Small intestine (tissue), 7 donors: ENCODE results near the gene DEXI. TPM values are rescaled to one million over a fixed set of nuclear protein-coding genes. Genes with fewer than 3 reads are reported as not detected.

Source experiments
- DNase-seq, 2 donors: peaks; one replicate each; pipeline versions ENCODE4 v3.0.0 to v3.0.0-alpha.2; 2013
- FAIRE-seq: peaks from 2 replicates; lab custom pipeline; 2012; peaks lifted over from hg19 to GRCh38; lab: Jason Lieb, UNC
- H3K27ac ChIP-seq, 3 donors: one replicate each; pipeline ENCODE4 v1.5.1; 2013; ENCODE audit warnings: low read length in 2 of 3, mild to moderate bottlenecking in 2 of 3, control low read depth in 1 of 3, inconsistent platforms in 1 of 3, low read depth in 1 of 3, moderate library complexity in 1 of 3
- H3K27me3 ChIP-seq, 3 donors: one replicate each; pipeline ENCODE4 v1.6.1; 2013; ENCODE audit warnings: low read length in 3 of 3, inconsistent platforms in 1 of 3; ENCODE audit not compliant: control insufficient read depth in 3 of 3, insufficient read depth in 3 of 3
- H3K36me3 ChIP-seq, 3 donors: one replicate each; pipeline ENCODE4 v1.6.1; 2013; ENCODE audit warnings: low read length in 3 of 3, inconsistent platforms in 1 of 3, low read depth in 1 of 3, mild to moderate bottlenecking in 1 of 3, moderate library complexity in 1 of 3; ENCODE audit not compliant: control insufficient read depth in 3 of 3, insufficient read depth in 2 of 3
- H3K4me1 ChIP-seq, 3 donors: one replicate each; pipeline ENCODE4 v1.6.1; 2013; ENCODE audit warnings: low read length in 2 of 3, inconsistent platforms in 1 of 3, low read depth in 1 of 3, mild to moderate bottlenecking in 1 of 3, moderate library complexity in 1 of 3; ENCODE audit not compliant: control insufficient read depth in 3 of 3, insufficient read depth in 2 of 3
- H3K4me3 ChIP-seq, 3 donors: one replicate each; pipeline ENCODE4 v1.5.1; 2013; ENCODE audit warnings: low read length in 3 of 3, control low read depth in 1 of 3, inconsistent platforms in 1 of 3, low read depth in 1 of 3, mild to moderate bottlenecking in 1 of 3, moderate library complexity in 1 of 3
- H3K9me3 ChIP-seq, 2 donors: one replicate each; pipeline ENCODE4 v1.6.1; 2013; ENCODE audit warnings: low read depth in 1 of 2, low read length in 1 of 2; ENCODE audit not compliant: control insufficient read depth in 2 of 2, insufficient read depth in 1 of 2
- WGBS, 3 donors: extraction: QIAGEN DNeasy Blood & Tissue Kit; methylation state at CpG; one replicate each; pipeline ENCODE4 v1.1.7; 2013; 5-methylcytosine and 5-hydroxymethylcytosine counted together
- polyA plus RNA-seq, 4 donors: library from polyadenylated mRNA; stranded (reverse) in 3 of 4; unstranded in 1 of 4; fragments of 200-250 nt in 3 of 4; fragments of 120-200 nt in 1 of 4; gene quantifications; one replicate each; pipeline versions ENCODE4 v1.2.1 to v1.2.3, GENCODE V29; 2013
- donor health status: healthy with polysubstance abuse.
- donor health status: control.
- donor health status: control.
- donor health status: Bipolar disorder and iron deficiency.
- donor health status: healthy.

Gene DEXI
- polyA plus RNA-seq, 4 donors = 23.0 to 31.9 (median 26.3) TPM

DNA sequence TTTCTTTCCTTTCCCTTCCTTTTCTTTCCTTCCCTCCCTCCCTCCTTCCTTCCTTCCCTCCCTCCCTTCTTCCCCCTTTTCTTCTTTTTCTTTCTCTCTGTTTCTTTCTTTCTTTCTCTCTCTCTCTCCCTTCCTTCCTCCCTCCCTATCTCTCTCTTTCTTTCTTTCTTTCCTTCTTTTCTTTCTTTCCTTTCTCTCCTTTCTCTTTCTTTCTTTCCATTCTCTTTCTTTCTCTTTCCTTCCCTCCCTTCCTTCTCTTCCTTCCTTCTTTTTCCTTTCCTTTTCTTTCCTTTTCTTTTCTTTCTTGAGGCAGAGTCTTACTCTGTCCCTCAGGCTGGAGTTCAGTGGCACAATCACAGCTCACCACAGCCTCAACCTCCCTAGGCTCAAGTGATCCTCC lies 31.0 kb downstream of the DEXI start:
- H3K4me3 ChIP-seq = no peak overlapping the region
- no peaks in the 10 kb centered on the region for H3K27me3 ChIP-seq
- H3K27ac ChIP-seq = no peak overlapping the region
- peaks cover 0 to 8% (median 0%) of the 10 kb centered on the region in 3 donors for H3K4me1 ChIP-seq
- peaks cover 2 to 8% (median 5%) of the 10 kb centered on the region in 3 donors for H3K36me3 ChIP-seq
- FAIRE-seq = no peak
- DNase-seq = no peak
- no peaks in the 10 kb centered on the region for H3K9me3 ChIP-seq

DNA sequence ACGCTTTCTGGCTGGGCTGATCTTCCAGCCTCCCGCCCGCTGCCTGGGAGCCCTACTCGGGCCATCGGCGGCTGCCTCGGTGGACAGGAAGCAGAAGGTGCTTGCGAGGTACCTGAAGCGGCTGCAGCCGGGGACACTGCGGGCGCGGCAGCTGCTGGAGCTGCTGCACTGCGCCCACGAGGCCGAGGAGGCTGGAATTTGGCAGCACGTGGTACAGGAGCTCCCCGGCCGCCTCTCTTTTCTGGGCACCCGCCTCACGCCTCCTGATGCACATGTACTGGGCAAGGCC lies 34.6 kb downstream of the DEXI start:
- DNase-seq (no peak), FAIRE-seq (no peak)
- Histone ChIP-seq H3K36me3 (peaks cover 0 to 20% (median 5%) of the 10 kb centered on the region in 3 donors), H3K27me3 (no peaks in the 10 kb centered on the region), H3K4me1 (no peaks in the 10 kb centered on the region), H3K9me3 (peaks cover 0 to 2% of the 10 kb centered on the region in 2 donors), H3K4me3 (no peak overlapping the region), H3K27ac (no peak overlapping the region)
- 90 to 95% (median 95%) methylated on average over 20 to 21 of the region's 21 CpGs for WGBS, 3 donors

DNA sequence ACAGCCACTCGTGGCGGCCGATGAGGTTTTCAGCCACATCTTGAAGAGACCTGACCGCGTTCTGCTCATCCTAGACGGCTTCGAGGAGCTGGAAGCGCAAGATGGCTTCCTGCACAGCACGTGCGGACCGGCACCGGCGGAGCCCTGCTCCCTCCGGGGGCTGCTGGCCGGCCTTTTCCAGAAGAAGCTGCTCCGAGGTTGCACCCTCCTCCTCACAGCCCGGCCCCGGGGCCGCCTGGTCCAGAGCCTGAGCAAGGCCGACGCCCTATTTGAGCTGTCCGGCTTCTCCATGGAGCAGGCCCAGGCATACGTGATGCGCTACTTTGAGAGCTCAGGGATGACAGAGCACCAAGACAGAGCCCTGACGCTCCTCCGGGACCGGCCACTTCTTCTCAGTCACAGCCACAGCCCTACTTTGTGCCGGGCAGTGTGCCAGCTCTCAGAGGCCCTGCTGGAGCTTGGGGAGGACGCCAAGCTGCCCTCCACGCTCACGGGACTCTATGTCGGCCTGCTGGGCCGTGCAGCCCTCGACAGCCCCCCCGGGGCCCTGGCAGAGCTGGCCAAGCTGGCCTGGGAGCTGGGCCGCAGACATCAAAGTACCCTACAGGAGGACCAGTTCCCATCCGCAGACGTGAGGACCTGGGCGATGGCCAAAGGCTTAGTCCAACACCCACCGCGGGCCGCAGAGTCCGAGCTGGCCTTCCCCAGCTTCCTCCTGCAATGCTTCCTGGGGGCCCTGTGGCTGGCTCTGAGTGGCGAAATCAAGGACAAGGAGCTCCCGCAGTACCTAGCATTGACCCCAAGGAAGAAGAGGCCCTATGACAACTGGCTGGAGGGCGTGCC lies 35.1 kb downstream of the DEXI start:
- DNase-seq (no peak), FAIRE-seq (no peak)
- WGBS, 3 donors = 86 to 93% (median 93%) methylated on average over 45 to 46 of the region's 46 CpGs

GRCh38 chr16:10906482-10906881 lies 35.8 kb downstream of the DEXI start:
- DNase-seq = no peak

More for the DNA sequence above, 35.1 kb downstream of the DEXI start:
- H3K9me3 ChIP-seq = peaks cover 0 to 5% of the 10 kb centered on the region in 2 donors
- H3K27ac ChIP-seq = no peak overlapping the region
- no peaks in the 10 kb centered on the region for H3K27me3 ChIP-seq
- H3K36me3 ChIP-seq = peaks cover 0 to 26% (median 8%) of the 10 kb centered on the region in 3 donors
- no peaks in the 10 kb centered on the region for H3K4me1 ChIP-seq
- no peak overlapping the region for H3K4me3 ChIP-seq

DNA sequence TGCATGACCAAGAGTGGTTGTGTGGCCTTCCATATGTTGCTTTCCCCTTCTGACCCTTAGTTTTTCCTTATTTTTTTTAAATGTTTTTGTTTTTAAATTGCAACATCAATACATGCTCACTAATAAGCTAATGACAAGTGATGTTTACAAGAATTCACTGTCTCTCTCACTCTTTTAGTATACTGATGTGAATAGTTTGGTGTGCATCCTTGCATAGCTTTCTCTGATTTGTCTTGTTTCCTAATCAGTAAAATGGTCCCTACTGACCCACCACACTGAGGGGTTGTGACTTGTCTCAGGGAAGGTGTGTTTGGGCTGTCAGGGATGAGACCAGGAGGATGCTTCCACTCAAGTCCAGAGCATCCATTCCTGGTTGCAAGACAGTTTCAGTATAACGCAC lies 39.3 kb downstream of the DEXI start:
- Histone ChIP-seq H3K27ac (no peak overlapping the region), H3K36me3 (peaks cover 0 to 36% (median 9%) of the 10 kb centered on the region in 3 donors), H3K9me3 (peaks cover 0 to 5% of the 10 kb centered on the region in 2 donors), H3K4me3 (no peak overlapping the region), H3K27me3 (no peaks in the 10 kb centered on the region), H3K4me1 (no peaks in the 10 kb centered on the region)
- WGBS, 3 donors = 87 to 96% (median 89%) methylated on average over 1 of the region's 1 CpG
- DNase-seq (no peak), FAIRE-seq (no peak)

More at GRCh38 chr16:10906482-10906881, 35.8 kb downstream of the DEXI start:
- peaks cover 0 to 26% (median 8%) of the 10 kb centered on the region in 3 donors for H3K36me3 ChIP-seq
- no peak overlapping the region for H3K27ac ChIP-seq
- no peak for FAIRE-seq
- no peaks in the 10 kb centered on the region for H3K27me3 ChIP-seq
- 92 to 95% (median 93%) methylated on average over 19 of the region's 19 CpGs for WGBS, 3 donors
- peaks cover 0 to 5% of the 10 kb centered on the region in 2 donors for H3K9me3 ChIP-seq
- no peak overlapping the region for H3K4me3 ChIP-seq
- H3K4me1 ChIP-seq = no peaks in the 10 kb centered on the region

DNA sequence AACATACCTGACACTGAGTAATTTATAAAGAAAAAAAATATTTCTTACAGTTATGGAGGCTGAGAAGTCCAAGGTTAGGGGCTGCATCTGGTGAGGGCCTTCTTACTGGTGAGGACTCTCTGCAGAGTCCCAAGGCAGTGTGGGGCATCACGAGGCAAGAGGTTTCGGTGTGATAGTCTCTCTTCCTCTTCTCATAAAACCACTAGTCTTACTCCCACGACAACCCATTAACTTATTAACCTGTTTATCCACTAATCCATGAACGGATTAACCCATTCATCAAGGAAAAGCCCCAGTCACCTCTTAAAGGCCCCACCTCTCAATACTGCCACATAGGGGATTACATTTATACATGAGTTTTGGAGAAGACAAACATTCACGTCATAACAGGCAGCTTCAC lies 45.1 kb downstream of the DEXI start:
- no peak overlapping the region for H3K27ac ChIP-seq

GRCh38 chr16:10896723-10897122 lies 45.5 kb downstream of the DEXI start:
- Histone ChIP-seq H3K36me3 (peaks cover 0 to 15% (median 5%) of the 10 kb centered on the region in 3 donors), H3K4me3 (no peak overlapping the region), H3K27ac (no peak overlapping the region), H3K9me3 (no peaks in the 10 kb centered on the region), H3K4me1 (peaks cover 0 to 2% (median 1%) of the 10 kb centered on the region in 3 donors), H3K27me3 (no peaks in the 10 kb centered on the region)
- no peak for FAIRE-seq
- no peak for DNase-seq
- 93 to 100% (median 94%) methylated on average over 2 of the region's 2 CpGs for WGBS, 3 donors

More for the DNA sequence above, 45.1 kb downstream of the DEXI start:
- 72 to 75% (median 73%) methylated on average over 5 of the region's 5 CpGs for WGBS, 3 donors
- FAIRE-seq = no peak
- Histone ChIP-seq H3K4me1 (peaks cover 0 to 2% (median 0%) of the 10 kb centered on the region in 3 donors), H3K9me3 (no peaks in the 10 kb centered on the region), H3K27me3 (no peaks in the 10 kb centered on the region), H3K4me3 (no peak overlapping the region), H3K36me3 (peaks cover 0 to 15% (median 6%) of the 10 kb centered on the region in 3 donors)
- no peak for DNase-seq

DNA sequence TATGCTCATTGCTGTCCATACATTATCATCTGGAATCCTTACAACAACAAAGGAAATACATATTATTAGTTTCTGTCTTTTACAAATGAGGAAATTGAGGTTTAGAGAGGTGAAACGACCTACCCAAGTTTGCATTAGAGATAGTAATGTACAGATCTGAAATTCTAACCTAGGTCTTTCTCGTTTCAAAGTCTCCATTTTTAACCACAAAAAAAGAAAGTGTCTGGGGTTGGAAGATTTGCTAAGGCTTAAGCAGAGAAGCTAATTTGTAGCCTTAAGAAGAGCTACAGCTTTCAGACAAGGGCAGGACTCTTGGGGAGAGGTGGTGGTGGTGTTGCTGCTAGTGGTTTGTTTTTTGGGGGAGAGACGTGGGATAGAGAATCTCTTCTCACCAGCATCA lies 46.1 kb downstream of the DEXI start:
- Histone ChIP-seq H3K9me3 (no peaks in the 10 kb centered on the region), H3K27ac (no peak overlapping the region), H3K27me3 (no peaks in the 10 kb centered on the region), H3K4me1 (peaks cover 0 to 5% (median 2%) of the 10 kb centered on the region in 3 donors), H3K36me3 (peaks cover 0 to 13% (median 5%) of the 10 kb centered on the region in 3 donors), H3K4me3 (no peak overlapping the region)
- DNase-seq (no peak), FAIRE-seq (no peak)
- 58 to 79% (median 65%) methylated on average over 3 of the region's 3 CpGs for WGBS, 3 donors
